Activated T-helper 17 cell treated with anti-CD3 and anti-CD28 coated beads, Interleukin-2, amount 50 U/mL, for 72 hours (primary cell): Measurements from ENCODE around the gene CARD8. TPM values are rescaled to one million over a fixed set of nuclear protein-coding genes. Genes with fewer than 3 reads are reported as not detected.

Experiments used
- ATAC-seq: fragments of 150-1000 bp; cut with Tn5 transposase; replicated peaks from 2 replicates; pipeline ENCODE4 v1.10.0; 2021; ENCODE audit warnings: mild to moderate bottlenecking, moderate library complexity
- H3K27ac Mint-ChIP-seq: one replicate; pipeline ENCODE4 v1.8.0; 2022; ENCODE audit warnings: mixed read lengths
- H3K27me3 Mint-ChIP-seq: one replicate; pipeline ENCODE4 v1.8.0; 2022; ENCODE audit warnings: mixed read lengths
- H3K36me3 Mint-ChIP-seq: one replicate; pipeline ENCODE4 v1.8.0; 2022; ENCODE audit warnings: low read depth, mild to moderate bottlenecking, mixed read lengths
- H3K4me1 Mint-ChIP-seq: one replicate; pipeline ENCODE4 v1.8.0; 2022; ENCODE audit warnings: mixed read lengths
- H3K4me3 Mint-ChIP-seq: one replicate; pipeline ENCODE4 v1.8.0; 2022; ENCODE audit warnings: mild to moderate bottlenecking, mixed read lengths
- H3K9me3 Mint-ChIP-seq: one replicate; pipeline ENCODE4 v1.8.0; 2022; ENCODE audit warnings: mixed read lengths
- total RNA-seq, 2 donors: library from RNA; stranded (reverse); gene quantifications; one replicate each; pipeline ENCODE4 v1.2.3, GENCODE V29; 2022

CARD8 gene
- total RNA-seq, 2 donors from 2014 or later: 161 to 244 TPM

GRCh38 chr19:48186015-48186414 is 69.7 kb downstream of the CARD8 start:
- H3K27me3 Mint-ChIP-seq: no peaks in the 10 kb centered on the region
- no peaks in the 10 kb centered on the region for H3K4me1 Mint-ChIP-seq
- no peak overlapping the region for H3K4me3 Mint-ChIP-seq
- H3K27ac Mint-ChIP-seq: no peak overlapping the region
- peaks cover 6% of the 10 kb centered on the region for H3K9me3 Mint-ChIP-seq
- H3K36me3 Mint-ChIP-seq: peaks cover 16% of the 10 kb centered on the region
- no peak for ATAC-seq

- Mint-ChIP-seq H3K4me1 (no peaks in the 10 kb centered on the region), H3K36me3 (peaks cover 31% of the 10 kb centered on the region), H3K27me3 (no peaks in the 10 kb centered on the region), H3K4me3 (no peak overlapping the region), H3K27ac (no peak overlapping the region), H3K9me3 (peaks cover 6% of the 10 kb centered on the region)
- no peak for ATAC-seq
Measured at GRCh38 chr19:48183356-48183755, 72.4 kb downstream of the CARD8 start.

- ATAC-seq: no peak
- no peak overlapping the region for H3K27ac Mint-ChIP-seq
- no peak overlapping the region for H3K4me3 Mint-ChIP-seq
- peaks cover 6% of the 10 kb centered on the region for H3K9me3 Mint-ChIP-seq
- H3K27me3 Mint-ChIP-seq: no peaks in the 10 kb centered on the region
- no peaks in the 10 kb centered on the region for H3K4me1 Mint-ChIP-seq
- H3K36me3 Mint-ChIP-seq: peaks cover 23% of the 10 kb centered on the region
Measured at GRCh38 chr19:48182434-48182833, 73.3 kb downstream of the CARD8 start.

GRCh38 chr19:48181505-48181904 is 74.2 kb downstream of the CARD8 start:
- H3K9me3 Mint-ChIP-seq: peaks cover 6% of the 10 kb centered on the region
- peaks cover 23% of the 10 kb centered on the region for H3K36me3 Mint-ChIP-seq
- no peak overlapping the region for H3K27ac Mint-ChIP-seq
- H3K27me3 Mint-ChIP-seq: no peaks in the 10 kb centered on the region
- no peaks in the 10 kb centered on the region for H3K4me1 Mint-ChIP-seq
- no peak overlapping the region for H3K4me3 Mint-ChIP-seq
- no peak for ATAC-seq

- H3K36me3 Mint-ChIP-seq: peaks cover 54% of the 10 kb centered on the region
- H3K9me3 Mint-ChIP-seq: peaks cover 1% of the 10 kb centered on the region
- no peaks in the 10 kb centered on the region for H3K27me3 Mint-ChIP-seq
- H3K27ac Mint-ChIP-seq: no peak overlapping the region
- H3K4me3 Mint-ChIP-seq: no peak overlapping the region
- ATAC-seq: no peak
- H3K4me1 Mint-ChIP-seq: peaks cover 23% of the 10 kb centered on the region
Measured at GRCh38 chr19:48176226-48176625, 79.5 kb downstream of the CARD8 start.

- peaks cover 57% of the 10 kb centered on the region for H3K36me3 Mint-ChIP-seq
- no peak for ATAC-seq
Measured at GRCh38 chr19:48175578-48175977, 80.1 kb downstream of the CARD8 start.

GRCh38 chr19:48174445-48175030 is 81.2 kb downstream of the CARD8 start:
- no peak for ATAC-seq
- Mint-ChIP-seq H3K4me3 (no peak overlapping the region), H3K9me3 (no peaks in the 10 kb centered on the region), H3K4me1 (peaks cover 28% of the 10 kb centered on the region), H3K36me3 (peaks cover 58% of the 10 kb centered on the region), H3K27me3 (no peaks in the 10 kb centered on the region), H3K27ac (peak overlapping the region; percentile 53)

More at GRCh38 chr19:48175578-48175977, 80.1 kb downstream of the CARD8 start:
- no peaks in the 10 kb centered on the region for H3K27me3 Mint-ChIP-seq
- H3K9me3 Mint-ChIP-seq: no peaks in the 10 kb centered on the region
- H3K4me1 Mint-ChIP-seq: peaks cover 28% of the 10 kb centered on the region
- H3K4me3 Mint-ChIP-seq: no peak overlapping the region
- H3K27ac Mint-ChIP-seq: peak overlapping the region; percentile 53

- Mint-ChIP-seq H3K4me3 (peak overlapping the region; percentile 93), H3K4me1 (peaks cover 34% of the 10 kb centered on the region), H3K27ac (no peak overlapping the region)
Measured at GRCh38 chr19:48171710-48172109, 84.0 kb downstream of the CARD8 start.

GRCh38 chr19:48170817-48171347 is 84.8 kb downstream of the CARD8 start:
- ATAC-seq: peak; percentile 2
- Mint-ChIP-seq H3K4me1 (peaks cover 34% of the 10 kb centered on the region), H3K27ac (peak overlapping the region; percentile 96), H3K4me3 (peak overlapping the region; percentile 93), H3K27me3 (no peaks in the 10 kb centered on the region), H3K9me3 (no peaks in the 10 kb centered on the region), H3K36me3 (peaks cover 55% of the 10 kb centered on the region)

More at GRCh38 chr19:48171710-48172109, 84.0 kb downstream of the CARD8 start:
- Mint-ChIP-seq H3K36me3 (peaks cover 51% of the 10 kb centered on the region), H3K9me3 (no peaks in the 10 kb centered on the region), H3K27me3 (no peaks in the 10 kb centered on the region)
- ATAC-seq: no peak

- Mint-ChIP-seq H3K4me3 (peak within 1 kb of the TSS; percentile 93), H3K9me3 (no peaks in the 10 kb centered on the region), H3K36me3 (peaks cover 55% of the 10 kb centered on the region), H3K4me1 (peaks cover 30% of the 10 kb centered on the region), H3K27me3 (no peaks in the 10 kb centered on the region), H3K27ac (peak within 1 kb of the TSS; percentile 96)
- ATAC-seq: peak; percentile 94
Measured at GRCh38 chr19:48169939-48170803, 85.5 kb downstream of the CARD8 start, which contains the start of the genes LIG1 and ZSWIM9. Gene LIG1 (minus strand): TSS chr19:48170344. CDS start chr19:48165566, 4,778 bp downstream. Gene ZSWIM9 (plus strand): TSS chr19:48170680. CDS start chr19:48171803, 1,123 bp downstream.

- H3K36me3 Mint-ChIP-seq: peaks cover 55% of the 10 kb centered on the region
- peaks cover 24% of the 10 kb centered on the region for H3K4me1 Mint-ChIP-seq
- no peaks in the 10 kb centered on the region for H3K27me3 Mint-ChIP-seq
- H3K9me3 Mint-ChIP-seq: no peaks in the 10 kb centered on the region
- peak overlapping the region; percentile 93 for H3K4me3 Mint-ChIP-seq
- peak overlapping the region; percentile 96 for H3K27ac Mint-ChIP-seq
- ATAC-seq: peak; percentile 38
Measured at GRCh38 chr19:48169578-48169938, 86.2 kb downstream of the CARD8 start.

GRCh38 chr19:48168689-48169088 is 87.0 kb downstream of the CARD8 start:
- peak overlapping the region; percentile 93 for H3K4me3 Mint-ChIP-seq
- H3K27ac Mint-ChIP-seq: peak overlapping the region; percentile 96
- H3K9me3 Mint-ChIP-seq: no peaks in the 10 kb centered on the region
- peaks cover 56% of the 10 kb centered on the region for H3K36me3 Mint-ChIP-seq
- H3K27me3 Mint-ChIP-seq: no peaks in the 10 kb centered on the region
- ATAC-seq: no peak
- peaks cover 19% of the 10 kb centered on the region for H3K4me1 Mint-ChIP-seq

GRCh38 chr19:48158210-48158790 is 97.4 kb downstream of the CARD8 start:
- Mint-ChIP-seq H3K4me1 (peaks cover 5% of the 10 kb centered on the region), H3K36me3 (peaks cover 96% of the 10 kb centered on the region), H3K27me3 (no peaks in the 10 kb centered on the region), H3K4me3 (no peak overlapping the region), H3K9me3 (no peaks in the 10 kb centered on the region), H3K27ac (no peak overlapping the region)
- no peak for ATAC-seq
